Body of pancreas (tissue), 4 donors: Measurements from ENCODE around the gene CACNA1E. TPM values are rescaled to one million over a fixed set of nuclear protein-coding genes. Genes with fewer than 3 reads are reported as not detected.

Source experiments
- ATAC-seq: fragments of 150-250 bp; one replicate; pipeline ENCODE4 v1.9.1; 2016
- DNase-seq, 4 donors: peaks; one replicate each; pipeline ENCODE4 v3.0.0-alpha.2; 2019
- H3K27ac ChIP-seq, 4 donors: fragments of 200-600 bp; sonication (generic); 1 replicate in 3 of 4; 2 replicates in 1 of 4; pipeline versions ENCODE4 v1.5.1 to v1.6.1; 2016 to 2019; ENCODE audit warnings: mild to moderate bottlenecking in 1 of 4, mixed read lengths in 1 of 4, moderate library complexity in 1 of 4
- H3K27me3 ChIP-seq, 2 donors: fragments of 200-600 bp; sonication (generic); one replicate each; pipeline ENCODE4 v1.6.0; 2016; ENCODE audit warnings: mild to moderate bottlenecking in 1 of 2
- H3K36me3 ChIP-seq, 2 donors: fragments of 200-600 bp; sonication (generic); replicated peaks in 1 of 2; 2 replicates each; pipeline ENCODE4 v1.5.1; 2016; ENCODE audit warnings: low read depth in 2 of 2; ENCODE audit not compliant: insufficient read depth in 1 of 2
- H3K4me1 ChIP-seq: fragments of 200-600 bp; sonication (generic); one replicate; pipeline ENCODE4 v1.6.0; 2016
- H3K4me3 ChIP-seq, 2 donors: fragments of 200-600 bp; sonication (generic); 1 replicate in 1 of 2; 2 replicates in 1 of 2; pipeline ENCODE4 v1.5.1; 2016 to 2019
- H3K9me3 ChIP-seq, 3 donors: fragments of 200-600 bp; sonication (generic); 1 replicate in 2 of 3; 2 replicates in 1 of 3; pipeline ENCODE4 v1.5.1; 2016
- POLR2A ChIP-seq, 3 donors: fragments of 450-650 bp; IDR thresholded peaks; one replicate each; pipeline ENCODE4 v1.6.1; 2016; ENCODE audit warnings: antibody characterized with exemption in 3 of 3, mild to moderate bottlenecking in 2 of 3
- WGBS, 2 donors: methylation state at CpG; one replicate each; pipeline ENCODE4 v1.1.5; 2017; 5-methylcytosine and 5-hydroxymethylcytosine counted together
- intact Hi-C: fragments of 100-400 bp; cut with DNase I; formaldehyde crosslinking; loops from one replicate; pipeline ENCODE4 v1.15.1; 2023
- total RNA-seq, 2 donors: library from RNA; depleted of rRNA; stranded (reverse); fragments of >200 nt; gene quantifications; one replicate each; pipeline ENCODE4 v1.1.0, GENCODE V29; 2016
- TF ChIP-seq, protein P1 (sequence below), 7 experiments: fragments of 450-650 bp in 4 of 7; fragments of 200-600 bp in 3 of 7; sonication (generic) in 3 of 7; IDR thresholded peaks; one replicate each; pipeline ENCODE4 v1.5.1; 2016 to 2019; ENCODE audit warnings: antibody characterized with exemption in 7 of 7

Gene CACNA1E
- total RNA-seq, 2 donors from 2014 or later: 1.0 TPM; not detected in 1

DNA sequence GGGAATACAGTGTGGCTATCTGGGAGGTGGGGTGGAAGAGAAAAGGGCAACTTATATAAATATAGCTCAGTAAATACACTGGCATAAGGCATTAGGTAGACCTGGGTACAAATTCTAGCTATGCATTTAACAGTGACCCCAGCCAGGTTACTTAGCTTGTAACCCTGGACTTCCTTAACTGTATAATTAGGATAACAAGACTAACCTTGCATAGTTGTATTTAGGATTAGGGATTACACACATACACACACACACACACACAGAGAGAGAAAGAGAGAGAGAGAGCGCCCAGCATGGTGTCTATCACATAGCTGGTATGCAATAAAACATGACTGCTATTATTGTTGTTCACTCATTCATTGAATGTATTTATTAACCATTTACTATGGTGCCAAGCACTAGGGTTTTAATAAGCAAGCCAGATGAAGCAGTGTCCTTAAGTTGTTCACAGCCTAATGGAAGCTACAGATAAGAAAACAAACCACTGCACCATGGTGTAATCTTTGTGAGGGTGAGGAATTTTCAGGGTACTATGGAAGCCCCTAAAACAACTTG lies 326.8 kb downstream of the CACNA1E start:
- no peaks in the 10 kb centered on the region for H3K27me3 ChIP-seq
- no peaks in the 10 kb centered on the region for H3K36me3 ChIP-seq
- H3K27ac ChIP-seq: no peak overlapping the region
- no peak overlapping the region for H3K4me3 ChIP-seq
- no peaks in the 10 kb centered on the region for H3K4me1 ChIP-seq
- 70 to 91% methylated on average over 1 of the region's 1 CpG for WGBS, 2 donors
- H3K9me3 ChIP-seq: no peaks in the 10 kb centered on the region
- DNase-seq (no peak), ATAC-seq (no peak)
- TF ChIP-seq, protein P1, sequence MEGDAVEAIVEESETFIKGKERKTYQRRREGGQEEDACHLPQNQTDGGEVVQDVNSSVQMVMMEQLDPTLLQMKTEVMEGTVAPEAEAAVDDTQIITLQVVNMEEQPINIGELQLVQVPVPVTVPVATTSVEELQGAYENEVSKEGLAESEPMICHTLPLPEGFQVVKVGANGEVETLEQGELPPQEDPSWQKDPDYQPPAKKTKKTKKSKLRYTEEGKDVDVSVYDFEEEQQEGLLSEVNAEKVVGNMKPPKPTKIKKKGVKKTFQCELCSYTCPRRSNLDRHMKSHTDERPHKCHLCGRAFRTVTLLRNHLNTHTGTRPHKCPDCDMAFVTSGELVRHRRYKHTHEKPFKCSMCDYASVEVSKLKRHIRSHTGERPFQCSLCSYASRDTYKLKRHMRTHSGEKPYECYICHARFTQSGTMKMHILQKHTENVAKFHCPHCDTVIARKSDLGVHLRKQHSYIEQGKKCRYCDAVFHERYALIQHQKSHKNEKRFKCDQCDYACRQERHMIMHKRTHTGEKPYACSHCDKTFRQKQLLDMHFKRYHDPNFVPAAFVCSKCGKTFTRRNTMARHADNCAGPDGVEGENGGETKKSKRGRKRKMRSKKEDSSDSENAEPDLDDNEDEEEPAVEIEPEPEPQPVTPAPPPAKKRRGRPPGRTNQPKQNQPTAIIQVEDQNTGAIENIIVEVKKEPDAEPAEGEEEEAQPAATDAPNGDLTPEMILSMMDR (IDR thresholded peaks at IDR 0.05): no peak
- no peak for TF ChIP-seq POLR2A (IDR thresholded peaks at IDR 0.05)
- intact Hi-C loops: no loop called here

DNA sequence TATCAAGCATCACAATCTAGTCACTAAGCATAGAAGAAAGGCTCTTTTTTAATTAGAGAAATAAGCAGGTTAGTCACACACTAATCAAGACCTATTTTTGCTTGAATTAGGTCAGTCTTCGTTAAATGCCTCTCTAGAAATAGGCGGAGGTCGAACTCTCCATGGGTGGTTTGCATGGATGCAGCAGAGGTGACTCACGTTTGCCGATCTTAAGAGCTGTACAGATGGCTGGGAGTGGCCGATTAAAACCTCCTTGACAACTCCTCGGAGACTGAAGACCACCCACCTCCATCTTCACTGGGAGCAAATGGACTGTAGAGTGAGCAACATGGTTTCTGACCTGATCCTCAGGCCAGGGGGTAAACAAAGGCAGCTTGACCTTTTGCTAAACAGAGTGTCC lies 328.9 kb downstream of the CACNA1E start:
- Histone ChIP-seq H3K4me1 (no peaks in the 10 kb centered on the region), H3K27me3 (no peaks in the 10 kb centered on the region), H3K9me3 (no peaks in the 10 kb centered on the region), H3K27ac (no peak overlapping the region), H3K36me3 (no peaks in the 10 kb centered on the region), H3K4me3 (no peak overlapping the region)
- intact Hi-C loops: no loop called here
- ATAC-seq (no peak), DNase-seq (no peak)
- WGBS, 2 donors: 48 to 66% methylated on average over 6 to 7 of the region's 7 CpGs
- TF ChIP-seq POLR2A (IDR thresholded peaks at IDR 0.05): no peak
- TF ChIP-seq, protein P1 (IDR thresholded peaks at IDR 0.05): no peak

DNA sequence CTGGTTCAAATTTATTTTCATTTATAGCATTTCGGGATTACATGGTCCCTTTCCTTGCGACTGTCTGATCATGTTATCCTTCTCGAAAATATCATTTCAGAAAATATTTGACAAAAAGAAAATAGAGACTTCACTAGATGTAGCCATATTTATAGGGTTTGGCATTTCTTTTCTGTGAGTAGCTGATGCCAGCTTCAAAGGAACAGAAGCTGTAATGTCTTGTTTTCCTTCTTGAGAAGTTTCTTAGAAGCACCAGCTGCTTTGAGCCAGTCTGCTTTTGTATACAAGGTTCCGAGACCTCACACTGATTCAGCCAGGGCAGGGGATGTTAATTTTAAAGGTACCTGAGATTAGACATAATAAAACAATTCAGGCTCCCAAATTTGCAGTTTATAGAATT lies 329.9 kb downstream of the CACNA1E start:
- ATAC-seq (no peak), DNase-seq (no peak)
- no peak overlapping the region for H3K27ac ChIP-seq
- intact Hi-C loops: no loop called here
- H3K9me3 ChIP-seq: no peaks in the 10 kb centered on the region
- TF ChIP-seq POLR2A (IDR thresholded peaks at IDR 0.05): no peak
- TF ChIP-seq, protein P1 (IDR thresholded peaks at IDR 0.05): no peak
- no peaks in the 10 kb centered on the region for H3K4me1 ChIP-seq
- H3K4me3 ChIP-seq: no peak overlapping the region
- 47 to 48% methylated on average over 4 of the region's 4 CpGs for WGBS, 2 donors
- no peaks in the 10 kb centered on the region for H3K27me3 ChIP-seq
- no peaks in the 10 kb centered on the region for H3K36me3 ChIP-seq

DNA sequence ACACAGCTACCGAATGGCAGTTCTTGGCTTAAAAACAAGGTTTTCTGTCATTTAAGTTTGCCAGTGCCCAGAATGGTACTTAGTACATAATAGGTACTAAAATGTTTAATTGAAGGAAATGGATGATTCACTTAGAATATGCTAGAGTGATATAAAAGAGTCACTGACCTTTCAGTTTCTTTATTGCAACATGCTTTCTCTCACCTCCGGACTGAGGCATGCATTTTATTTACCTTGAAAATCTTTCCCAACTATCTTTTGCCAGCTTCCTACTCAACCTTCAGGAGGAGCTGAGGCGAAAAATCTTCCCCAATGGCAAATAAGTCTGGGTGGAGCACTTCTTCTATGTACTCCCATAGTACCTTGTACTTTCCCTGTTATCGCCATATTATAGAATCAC lies 333.3 kb downstream of the CACNA1E start:
- ATAC-seq: no peak
- H3K4me1 ChIP-seq: no peaks in the 10 kb centered on the region
- DNase-seq: no peak
- H3K36me3 ChIP-seq: no peaks in the 10 kb centered on the region
- intact Hi-C loops: no loop called here
- no peaks in the 10 kb centered on the region for H3K9me3 ChIP-seq
- WGBS, 2 donors: 70 to 72% methylated on average over 4 of the region's 4 CpGs
- no peaks in the 10 kb centered on the region for H3K27me3 ChIP-seq
- H3K4me3 ChIP-seq: no peak overlapping the region
- no peak overlapping the region for H3K27ac ChIP-seq
- no peak for TF ChIP-seq POLR2A (IDR thresholded peaks at IDR 0.05)
- TF ChIP-seq, protein P1 (IDR thresholded peaks at IDR 0.05): no peak

DNA sequence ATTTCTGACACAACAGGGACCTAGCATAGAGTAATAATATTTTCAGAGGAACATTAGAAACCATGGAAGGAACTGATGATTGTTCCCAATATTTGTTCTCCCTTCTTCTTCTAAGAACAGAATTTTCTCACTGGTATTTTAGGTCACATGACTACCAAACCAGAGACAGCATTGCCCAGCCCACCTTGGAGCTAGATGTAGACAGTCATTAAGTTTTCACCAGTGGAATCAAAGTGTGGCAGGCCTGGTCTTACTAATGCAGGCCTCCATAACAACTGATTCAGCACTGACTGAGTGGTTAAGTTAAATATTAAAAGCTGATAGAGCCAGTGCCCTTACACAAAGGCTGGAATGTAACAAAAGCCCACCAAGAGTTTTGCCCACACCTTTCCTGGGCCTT lies 333.8 kb downstream of the CACNA1E start:
- intact Hi-C loops: no loop called here
- TF ChIP-seq POLR2A (IDR thresholded peaks at IDR 0.05): no peak
- TF ChIP-seq, protein P1 (IDR thresholded peaks at IDR 0.05): no peak
- no peak overlapping the region for H3K4me3 ChIP-seq
- DNase-seq (no peak), ATAC-seq (no peak)
- no peak overlapping the region for H3K27ac ChIP-seq
- H3K36me3 ChIP-seq: no peaks in the 10 kb centered on the region
- H3K27me3 ChIP-seq: no peaks in the 10 kb centered on the region
- H3K4me1 ChIP-seq: no peaks in the 10 kb centered on the region
- H3K9me3 ChIP-seq: no peaks in the 10 kb centered on the region
